Right lung (tissue), 5 donors: ENCODE measurements around the gene ATF1. TPM values are rescaled to one million over a fixed set of nuclear protein-coding genes. Genes with fewer than 3 reads are reported as not detected.
"Not testable (repeated sequence)": the region's sequence is repeated elsewhere in the genome, so short reads cannot be mapped to it uniquely, and the experiment has no call there.

Source experiments
- DNase-seq, 2 donors: peaks; one replicate each; pipeline ENCODE4 v3.0.0-alpha.2; 2013
- polyA plus RNA-seq, 5 donors: library from polyadenylated mRNA; unstranded; fragments of 120-200 nt; gene quantifications; one replicate each; pipeline versions ENCODE4 v1.2.1 to v1.2.3, GENCODE V29; 2013; ENCODE audit warnings: inconsistent platforms in 1 of 5, low replicate concordance in 1 of 5; ENCODE audit not compliant: insufficient read length in 5 of 5, insufficient read depth in 1 of 5

Gene ATF1
- polyA plus RNA-seq, 5 donors, result 38.0 to 57.1 (median 50.9) TPM

GRCh38 chr12:50855679-50856078, 91.8 kb downstream of the ATF1 start:
- DNase-seq, result not testable (repeated sequence)

GRCh38 chr12:50859621-50860310, 95.9 kb downstream of the ATF1 start:
- DNase-seq, result no peak

- DNase-seq, result no peak
These were observed 98.4 kb downstream of the ATF1 start for GRCh38 chr12:50862316-50862715.

- no peak for DNase-seq
These were observed 101.4 kb downstream of the ATF1 start for GRCh38 chr12:50865266-50865665.

- not testable (repeated sequence) for DNase-seq
These were observed 105.0 kb downstream of the ATF1 start for GRCh38 chr12:50868881-50869280.

Other genes starting within 250 kb of the ATF1 start
- gene TMPRSS12, start 78.8 kb downstream of the ATF1 start, polyA plus RNA-seq, result under 1 TPM in 3 of 5 donors, not detected in 2; 0.08 to 0.18 (median 0.09) TPM
- under 1 TPM in 2 of 5 donors, not detected in 3; 0.78 to 0.90 TPM for gene HIGD1C, start 188.4 kb downstream of the ATF1 start, polyA plus RNA-seq